ENCODE data around the gene DCBLD2. TPM values are rescaled to one million over a fixed set of nuclear protein-coding genes. Genes with fewer than 3 reads are reported as not detected.

Gene DCBLD2
- polyA plus RNA-seq, 3 donors = 0.17 to 1.1 (median 0.45) TPM

DNA sequence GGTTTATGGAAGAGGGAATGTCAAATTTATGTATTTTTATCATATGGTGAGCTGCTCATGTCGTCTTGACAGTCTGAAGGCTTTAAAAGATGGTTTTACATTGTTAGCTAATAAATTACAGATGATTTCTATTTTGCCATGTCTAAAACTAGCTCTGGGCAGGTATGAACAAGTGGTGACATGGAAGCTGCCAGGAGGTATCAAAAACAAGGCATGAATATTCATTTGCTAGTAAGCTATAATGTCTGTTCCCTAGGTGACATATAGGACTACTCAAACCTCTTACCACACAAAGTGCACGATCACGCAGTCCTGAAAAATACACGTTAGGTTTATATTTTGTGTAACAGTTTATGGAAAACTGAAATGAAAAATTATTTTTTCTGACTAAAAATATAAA lies 103.6 kb downstream of the DCBLD2 start:
- DNase-seq = no peak
- WGBS (ENCODE audit: insufficient coverage) = no CpG with 5 or more reads among the region's 4 CpGs
- no peak overlapping the region for H3K4me2 ChIP-seq (replicated peaks; ENCODE audit: extremely low read depth, low read length, poor library complexity, severe bottlenecking)
- H3K4me1 Mint-ChIP-seq = no peaks in the 10 kb centered on the region
- H3K36me3 Mint-ChIP-seq = peaks cover 32 to 40% of the 10 kb centered on the region in 2 donors
- H3K79me2 ChIP-seq (ENCODE audit: insufficient read depth, low read length) = no peaks in the 10 kb centered on the region
- TF ChIP-seq, protein P1, sequence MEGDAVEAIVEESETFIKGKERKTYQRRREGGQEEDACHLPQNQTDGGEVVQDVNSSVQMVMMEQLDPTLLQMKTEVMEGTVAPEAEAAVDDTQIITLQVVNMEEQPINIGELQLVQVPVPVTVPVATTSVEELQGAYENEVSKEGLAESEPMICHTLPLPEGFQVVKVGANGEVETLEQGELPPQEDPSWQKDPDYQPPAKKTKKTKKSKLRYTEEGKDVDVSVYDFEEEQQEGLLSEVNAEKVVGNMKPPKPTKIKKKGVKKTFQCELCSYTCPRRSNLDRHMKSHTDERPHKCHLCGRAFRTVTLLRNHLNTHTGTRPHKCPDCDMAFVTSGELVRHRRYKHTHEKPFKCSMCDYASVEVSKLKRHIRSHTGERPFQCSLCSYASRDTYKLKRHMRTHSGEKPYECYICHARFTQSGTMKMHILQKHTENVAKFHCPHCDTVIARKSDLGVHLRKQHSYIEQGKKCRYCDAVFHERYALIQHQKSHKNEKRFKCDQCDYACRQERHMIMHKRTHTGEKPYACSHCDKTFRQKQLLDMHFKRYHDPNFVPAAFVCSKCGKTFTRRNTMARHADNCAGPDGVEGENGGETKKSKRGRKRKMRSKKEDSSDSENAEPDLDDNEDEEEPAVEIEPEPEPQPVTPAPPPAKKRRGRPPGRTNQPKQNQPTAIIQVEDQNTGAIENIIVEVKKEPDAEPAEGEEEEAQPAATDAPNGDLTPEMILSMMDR (IDR thresholded peaks at IDR 0.05) = no peak
- intact Hi-C loops (cut with micrococcal nuclease) = no loop called here
- peaks cover 29 to 36% of the 10 kb centered on the region in 2 donors for H3K36me3 ChIP-seq (replicated peaks in 1 of 2; ENCODE audit: control insufficient read depth in 1 of 2, insufficient read depth in 2 of 2, low read length in 2 of 2)
- H3K27me3 ChIP-seq (ENCODE audit: control insufficient read depth in 2 of 2, insufficient read depth in 2 of 2, low read length in 2 of 2) = no peaks in the 10 kb centered on the region
- no peak overlapping the region for H3K27ac ChIP-seq (ENCODE audit: low read depth in 1 of 2, low read length in 2 of 2)
- H2AFZ ChIP-seq (ENCODE audit: insufficient read depth, low read depth, low read length, poor library complexity, severe bottlenecking) = no peak overlapping the region
- H3K9me3 ChIP-seq (replicated peaks in 1 of 2; ENCODE audit: control insufficient read depth in 1 of 2, insufficient read depth in 1 of 2, low read length in 2 of 2) = no peaks in the 10 kb centered on the region
- H4K20me1 ChIP-seq (ENCODE audit: insufficient read depth, low read length) = peaks cover 8% of the 10 kb centered on the region
- no peak overlapping the region for H3K4me3 ChIP-seq (replicated peaks in 1 of 3; ENCODE audit: low read depth in 2 of 3, low read length in 3 of 3)
- H3K4me3 Mint-ChIP-seq = no peak overlapping the region
- peaks cover 0 to 3% (median 0%) of the 10 kb centered on the region in 7 donors for H3K9me3 Mint-ChIP-seq
- no peak overlapping the region for H3K9ac ChIP-seq (ENCODE audit: insufficient read depth, low read length, poor library complexity, severe bottlenecking)
- no peaks in the 10 kb centered on the region for H3K4me1 ChIP-seq (ENCODE audit: control insufficient read depth in 1 of 2, insufficient read depth in 2 of 2, low read length in 2 of 2)
- H3K27ac Mint-ChIP-seq = no peak overlapping the region
- peaks cover 0 to 2% (median 0%) of the 10 kb centered on the region in 3 donors for H3K27me3 Mint-ChIP-seq (ENCODE audit: low read depth in 3 of 3)

DNA sequence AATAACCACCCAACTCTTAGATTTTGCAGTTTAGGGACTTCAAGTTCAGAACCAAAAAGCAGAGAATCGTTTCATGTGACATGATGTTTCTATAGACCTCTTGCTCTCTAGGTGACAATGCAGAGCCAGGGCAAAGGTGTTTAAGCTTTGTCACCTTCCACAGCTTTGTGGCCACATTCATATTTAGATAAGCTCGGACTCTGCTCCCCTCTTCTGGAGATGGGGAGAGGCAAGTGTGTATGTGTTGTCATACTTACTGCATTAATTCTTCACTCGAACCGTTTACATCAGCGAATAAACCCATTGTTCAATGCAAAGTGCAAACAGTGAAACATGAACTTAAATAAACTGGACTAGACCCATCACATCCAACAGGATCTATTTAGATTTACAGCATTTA lies 105.2 kb downstream of the DCBLD2 start:
- Histone ChIP-seq H3K4me3 (replicated peaks in 1 of 3; ENCODE audit: low read depth in 2 of 3, low read length in 3 of 3) (no peak overlapping the region), H3K4me1 (ENCODE audit: control insufficient read depth in 1 of 2, insufficient read depth in 2 of 2, low read length in 2 of 2) (no peaks in the 10 kb centered on the region), H3K27ac (ENCODE audit: low read depth in 1 of 2, low read length in 2 of 2) (no peak overlapping the region), H4K20me1 (ENCODE audit: insufficient read depth, low read length) (peaks cover 16% of the 10 kb centered on the region), H2AFZ (ENCODE audit: insufficient read depth, low read depth, low read length, poor library complexity, severe bottlenecking) (no peak overlapping the region), H3K9me3 (replicated peaks in 1 of 2; ENCODE audit: control insufficient read depth in 1 of 2, insufficient read depth in 1 of 2, low read length in 2 of 2) (no peaks in the 10 kb centered on the region), H3K27me3 (ENCODE audit: control insufficient read depth in 2 of 2, insufficient read depth in 2 of 2, low read length in 2 of 2) (no peaks in the 10 kb centered on the region), H3K4me2 (replicated peaks; ENCODE audit: extremely low read depth, low read length, poor library complexity, severe bottlenecking) (no peak overlapping the region), H3K9ac (ENCODE audit: insufficient read depth, low read length, poor library complexity, severe bottlenecking) (no peak overlapping the region), H3K36me3 (replicated peaks in 1 of 2; ENCODE audit: control insufficient read depth in 1 of 2, insufficient read depth in 2 of 2, low read length in 2 of 2) (peaks cover 44 to 52% of the 10 kb centered on the region in 2 donors), H3K79me2 (ENCODE audit: insufficient read depth, low read length) (no peaks in the 10 kb centered on the region)
- 80% methylated on average over 1 of the region's 5 CpGs for WGBS (ENCODE audit: insufficient coverage)
- H3K27ac Mint-ChIP-seq = peak overlapping the region in 1 of 7 donors; percentile 6
- peaks cover 0 to 2% (median 0%) of the 10 kb centered on the region in 3 donors for H3K27me3 Mint-ChIP-seq (ENCODE audit: low read depth in 3 of 3)
- no peaks in the 10 kb centered on the region for H3K9me3 Mint-ChIP-seq
- intact Hi-C loops (cut with micrococcal nuclease) = no loop called here
- no peak for DNase-seq
- TF ChIP-seq, protein P1 (IDR thresholded peaks at IDR 0.05) = no peak
- H3K4me3 Mint-ChIP-seq = no peak overlapping the region
- H3K36me3 Mint-ChIP-seq = peaks cover 40 to 50% of the 10 kb centered on the region in 2 donors
- no peaks in the 10 kb centered on the region for H3K4me1 Mint-ChIP-seq

Data from CD14-positive monocyte (primary cell).